Measurements from ENCODE around the gene PLA2G6.

DNA sequence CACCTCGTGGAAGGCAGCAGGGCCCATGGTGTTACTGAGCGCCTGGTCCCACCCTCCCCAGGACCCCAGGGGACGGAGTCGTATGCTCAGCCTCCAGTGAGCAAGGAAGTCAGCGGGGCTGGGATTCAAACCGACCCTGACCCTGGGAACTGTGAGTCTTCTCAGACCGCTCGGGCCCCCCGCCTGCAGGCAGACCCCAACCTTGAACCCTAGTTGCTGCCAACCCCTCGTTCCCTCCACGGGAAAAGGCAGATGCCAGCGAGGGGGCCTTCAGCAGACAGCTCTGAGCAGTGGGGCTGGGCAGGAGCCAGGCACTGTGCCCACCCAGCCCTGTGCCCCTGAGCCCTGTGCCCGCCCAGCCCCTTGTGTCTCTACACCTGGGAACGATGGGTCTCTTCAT lies 104.0 kb downstream of the PLA2G6 start:
- TF ChIP-seq, protein P1, sequence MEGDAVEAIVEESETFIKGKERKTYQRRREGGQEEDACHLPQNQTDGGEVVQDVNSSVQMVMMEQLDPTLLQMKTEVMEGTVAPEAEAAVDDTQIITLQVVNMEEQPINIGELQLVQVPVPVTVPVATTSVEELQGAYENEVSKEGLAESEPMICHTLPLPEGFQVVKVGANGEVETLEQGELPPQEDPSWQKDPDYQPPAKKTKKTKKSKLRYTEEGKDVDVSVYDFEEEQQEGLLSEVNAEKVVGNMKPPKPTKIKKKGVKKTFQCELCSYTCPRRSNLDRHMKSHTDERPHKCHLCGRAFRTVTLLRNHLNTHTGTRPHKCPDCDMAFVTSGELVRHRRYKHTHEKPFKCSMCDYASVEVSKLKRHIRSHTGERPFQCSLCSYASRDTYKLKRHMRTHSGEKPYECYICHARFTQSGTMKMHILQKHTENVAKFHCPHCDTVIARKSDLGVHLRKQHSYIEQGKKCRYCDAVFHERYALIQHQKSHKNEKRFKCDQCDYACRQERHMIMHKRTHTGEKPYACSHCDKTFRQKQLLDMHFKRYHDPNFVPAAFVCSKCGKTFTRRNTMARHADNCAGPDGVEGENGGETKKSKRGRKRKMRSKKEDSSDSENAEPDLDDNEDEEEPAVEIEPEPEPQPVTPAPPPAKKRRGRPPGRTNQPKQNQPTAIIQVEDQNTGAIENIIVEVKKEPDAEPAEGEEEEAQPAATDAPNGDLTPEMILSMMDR (IDR thresholded peaks at IDR 0.05): no peak
- no peak for TF ChIP-seq POLR2A (IDR thresholded peaks at IDR 0.05)
- no peak for TF ChIP-seq POLR2AphosphoS5 (IDR thresholded peaks at IDR 0.05; ENCODE audit: insufficient read depth in 1 of 2, low read depth in 1 of 2)
